H9 (cell line): Measurements from ENCODE around the gene MECP2. TPM values are rescaled to one million over a fixed set of nuclear protein-coding genes. Genes with fewer than 3 reads are reported as not detected.
A peak's percentile ranks its signal among the peaks of the same experiment; 100 is the strongest.

Source experiments
- DNase-seq: peaks from one replicate; pipeline ENCODE4 v3.0.0-alpha.2; 2017
- H2AFZ ChIP-seq: one replicate; pipeline ENCODE4 v1.6.1; 2013; ENCODE audit warnings: mild to moderate bottlenecking, low read length, control low read depth, moderate library complexity
- H2AK5ac ChIP-seq: 2 replicates; pipeline ENCODE4 v1.6.1; 2013; ENCODE audit warnings: low read length, control low read depth, mixed read lengths; ENCODE audit not compliant: insufficient read length
- H2BK120ac ChIP-seq: one replicate; pipeline ENCODE4 v1.6.1; 2013; ENCODE audit warnings: low read depth, mild to moderate bottlenecking, low read length, control low read depth, inconsistent platforms; ENCODE audit not compliant: poor library complexity, severe bottlenecking
- H2BK12ac ChIP-seq: 2 replicates; pipeline ENCODE4 v1.6.1; 2013; ENCODE audit warnings: low read length, control low read depth, mixed read lengths, low read depth; ENCODE audit not compliant: insufficient read length
- H2BK15ac ChIP-seq: 2 replicates; pipeline ENCODE4 v1.6.1; 2013; ENCODE audit warnings: low read depth, low read length, control low read depth
- H2BK20ac ChIP-seq: one replicate; pipeline ENCODE4 v1.6.1; 2013; ENCODE audit warnings: low read depth, mild to moderate bottlenecking, low read length, control low read depth, inconsistent platforms; ENCODE audit not compliant: poor library complexity, severe bottlenecking
- H2BK5ac ChIP-seq: 2 replicates; pipeline ENCODE4 v1.6.1; 2013; ENCODE audit warnings: low read length, control low read depth, mixed read lengths; ENCODE audit not compliant: insufficient read length
- H3K14ac ChIP-seq: 2 replicates; pipeline ENCODE4 v1.6.1; 2013; ENCODE audit warnings: low read length, control low read depth; ENCODE audit not compliant: insufficient read depth
- H3K18ac ChIP-seq: 2 replicates; pipeline ENCODE4 v1.6.1; 2013; ENCODE audit warnings: low read depth, mild to moderate bottlenecking, mixed read lengths, low read length, control low read depth; ENCODE audit not compliant: insufficient read length
- H3K23ac ChIP-seq: 2 replicates; pipeline ENCODE4 v1.6.1; 2013; ENCODE audit warnings: low read length, control low read depth, mixed read lengths, low read depth; ENCODE audit not compliant: insufficient read length
- H3K23me2 ChIP-seq: 2 replicates; pipeline ENCODE4 v1.6.1; 2013; ENCODE audit warnings: low read depth, mild to moderate bottlenecking, mixed read lengths, low read length, control low read depth; ENCODE audit not compliant: insufficient read length, poor library complexity, severe bottlenecking
- H3K27ac ChIP-seq: 2 replicates; pipeline ENCODE4 v1.5.1; 2013; ENCODE audit warnings: low read length, control low read depth, mixed read lengths, low read depth; ENCODE audit not compliant: insufficient read length
- H3K27me3 ChIP-seq: 2 replicates; pipeline ENCODE4 v1.6.1; 2013; ENCODE audit warnings: low read length, control low read depth, inconsistent platforms; ENCODE audit not compliant: insufficient read depth
- H3K4ac ChIP-seq: 2 replicates; pipeline ENCODE4 v1.6.1; 2013; ENCODE audit warnings: low read depth, mild to moderate bottlenecking, control low read depth, inconsistent platforms, low read length, moderate library complexity
- H3K4me1 ChIP-seq: 2 replicates; pipeline ENCODE4 v1.6.1; 2013; ENCODE audit warnings: low read length, control low read depth, inconsistent platforms; ENCODE audit not compliant: insufficient read depth
- H3K4me2 ChIP-seq: 2 replicates; pipeline ENCODE4 v1.6.1; 2013; ENCODE audit warnings: low read length, control low read depth, mixed read lengths; ENCODE audit not compliant: insufficient read length, insufficient read depth
- H3K56ac ChIP-seq: 2 replicates; pipeline ENCODE4 v1.6.1; 2013; ENCODE audit warnings: low read depth, mild to moderate bottlenecking, mixed read lengths, low read length, control low read depth; ENCODE audit not compliant: insufficient read length
- H3K79me1 ChIP-seq: 2 replicates; pipeline ENCODE4 v1.6.1; 2013; ENCODE audit warnings: low read depth, mild to moderate bottlenecking, moderate library complexity, low read length, control low read depth, inconsistent platforms; ENCODE audit not compliant: insufficient read depth, poor library complexity, severe bottlenecking
- H3K79me2 ChIP-seq: 2 replicates; pipeline ENCODE4 v1.6.1; 2013; ENCODE audit warnings: low read length, control low read depth, inconsistent platforms; ENCODE audit not compliant: insufficient read depth
- H3K9ac ChIP-seq: 2 replicates; pipeline ENCODE4 v1.6.1; 2013; ENCODE audit warnings: low read length, control low read depth, mixed read lengths; ENCODE audit not compliant: insufficient read length; ENCODE audit errors: extremely low read depth
- H3K9me3 ChIP-seq: one replicate; pipeline ENCODE4 v1.6.1; 2013; ENCODE audit warnings: low read depth, low read length, inconsistent platforms; ENCODE audit not compliant: control insufficient read depth
- H3T11ph ChIP-seq: one replicate; pipeline ENCODE4 v1.6.1; 2013; ENCODE audit warnings: mild to moderate bottlenecking, low read length, control low read depth, inconsistent platforms
- H4K20me1 ChIP-seq: one replicate; pipeline ENCODE4 v1.6.1; 2013; ENCODE audit not compliant: control insufficient read depth, insufficient read length, insufficient read depth
- H4K5ac ChIP-seq: 2 replicates; pipeline ENCODE4 v1.6.1; 2013; ENCODE audit warnings: low read depth, mild to moderate bottlenecking, mixed read lengths, low read length, control low read depth; ENCODE audit not compliant: insufficient read length
- H4K8ac ChIP-seq: replicated peaks from 2 replicates; pipeline ENCODE4 v1.6.1; 2013; ENCODE audit warnings: low read length, control low read depth, mixed read lengths, low read depth; ENCODE audit not compliant: insufficient read length
- H4K91ac ChIP-seq: 2 replicates; pipeline ENCODE4 v1.6.1; 2013; ENCODE audit warnings: low read depth, mild to moderate bottlenecking, moderate library complexity, mixed read lengths, low read length, control low read depth; ENCODE audit not compliant: insufficient read length
- H3K27ac Mint-ChIP-seq, 3 experiments: 2 replicates in 2 of 3; 3 replicates in 1 of 3; pipeline ENCODE4 v1.8.0; 2020 to 2021; ENCODE audit warnings: mixed read lengths in 3 of 3, mild to moderate bottlenecking in 1 of 3, moderate library complexity in 1 of 3
- H3K27me3 Mint-ChIP-seq: 2 replicates; pipeline ENCODE4 v1.8.0; 2021; ENCODE audit warnings: low read depth, mild to moderate bottlenecking, moderate library complexity, mixed read lengths
- H3K36me3 Mint-ChIP-seq, 3 experiments: 2 replicates in 2 of 3; 3 replicates in 1 of 3; pipeline ENCODE4 v1.8.0; 2020 to 2021; ENCODE audit warnings: low read depth in 3 of 3, mixed read lengths in 3 of 3; ENCODE audit not compliant: insufficient read depth in 1 of 3
- H3K4me1 Mint-ChIP-seq, 2 experiments: 2 replicates each; pipeline ENCODE4 v1.8.0; 2020; ENCODE audit warnings: mixed read lengths in 2 of 2
- H3K4me3 Mint-ChIP-seq, 2 experiments: 2 replicates in 1 of 2; 3 replicates in 1 of 2; pipeline ENCODE4 v1.8.0; 2020 to 2021; ENCODE audit warnings: mild to moderate bottlenecking in 2 of 2, mixed read lengths in 2 of 2, moderate library complexity in 1 of 2
- H3K9me3 Mint-ChIP-seq, 2 experiments: 2 replicates in 1 of 2; 3 replicates in 1 of 2; pipeline ENCODE4 v1.8.0; 2020; ENCODE audit warnings: mild to moderate bottlenecking in 2 of 2, mixed read lengths in 2 of 2, moderate library complexity in 1 of 2
- WGBS: extraction: QIAGEN DNeasy Blood & Tissue Kit; methylation state at CpG from one replicate; pipeline ENCODE4 v1.1.7; 2013; ENCODE audit warnings: missing lambda C conversion rate, low lambda C conversion rate, mixed read lengths; ENCODE audit not compliant: insufficient read length; ENCODE audit errors: extremely low coverage; 5-methylcytosine and 5-hydroxymethylcytosine counted together
- total RNA-seq: library from RNA; stranded (reverse); gene quantifications from 2 replicates; pipeline ENCODE4 v1.2.1, GENCODE V29; 2021
- TF ChIP-seq, protein P1 (sequence below): fragments of 200-600 bp; sonication (generic); conservative IDR thresholded peaks from 3 replicates; pipeline ENCODE4 v1.8.0; 2021; ENCODE audit warnings: antibody characterized with exemption, mild to moderate bottlenecking

Gene MECP2
- total RNA-seq, 1 experiment from 2014 or later = 32.2 TPM

DNA sequence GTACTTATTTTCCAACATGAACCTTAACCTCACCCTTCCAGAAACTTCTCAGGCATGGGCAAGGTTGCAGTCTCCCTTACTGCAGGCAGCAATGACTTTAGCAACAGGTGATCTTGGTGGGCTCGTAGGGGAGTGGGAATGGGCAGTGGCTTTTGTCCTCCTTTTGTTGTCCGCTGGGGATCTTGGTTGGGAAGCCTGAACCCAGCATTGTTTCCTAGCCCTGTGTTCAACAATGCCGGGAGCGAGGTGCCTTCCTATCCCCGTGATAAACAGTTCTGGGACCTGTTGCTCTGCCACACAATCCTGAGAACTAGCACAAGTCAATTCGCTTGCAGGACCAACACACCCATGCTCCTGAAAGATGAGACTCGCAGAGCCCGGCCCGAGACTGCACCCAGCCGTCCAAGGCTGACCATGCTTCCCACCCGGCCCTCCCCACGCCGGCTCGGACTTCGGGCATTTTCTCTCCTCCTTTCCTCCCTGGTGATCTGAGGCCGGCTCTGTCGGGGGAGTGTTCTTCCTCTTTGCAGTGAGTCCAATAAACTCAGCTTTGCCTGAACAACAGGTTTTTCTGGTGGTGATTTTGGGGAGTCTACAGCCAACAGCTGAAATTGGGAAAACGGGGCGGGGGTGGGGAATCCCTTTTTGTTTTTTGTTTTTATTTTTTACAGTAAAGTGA is 98.0 kb downstream of the MECP2 start:
- no peaks in the 10 kb centered on the region for H3K23me2 ChIP-seq

More for the DNA sequence above, 98.0 kb downstream of the MECP2 start:
- Histone ChIP-seq H2BK20ac (no peak overlapping the region), H3K27me3 (no peaks in the 10 kb centered on the region), H4K5ac (no peak overlapping the region), H3K9ac (no peak overlapping the region), H3K23ac (no peak overlapping the region), H2BK15ac (no peak overlapping the region), H3T11ph (no peak overlapping the region), H3K4me2 (no peak overlapping the region), H4K20me1 (no peaks in the 10 kb centered on the region), H2BK5ac (no peak overlapping the region), H2AFZ (no peak overlapping the region), H2BK12ac (no peak overlapping the region), H3K18ac (peak overlapping the region; percentile 18), H3K27ac (no peak overlapping the region), H3K79me1 (no peaks in the 10 kb centered on the region), H2AK5ac (no peak overlapping the region), H4K8ac (no peak overlapping the region), H3K79me2 (no peaks in the 10 kb centered on the region), H3K9me3 (no peaks in the 10 kb centered on the region), H2BK120ac (no peak overlapping the region), H3K4ac (no peak overlapping the region), H4K91ac (no peak overlapping the region), H3K56ac (no peak overlapping the region), H3K14ac (peak overlapping the region; percentile 41), H3K4me1 (no peaks in the 10 kb centered on the region)
- TF ChIP-seq, protein P1, sequence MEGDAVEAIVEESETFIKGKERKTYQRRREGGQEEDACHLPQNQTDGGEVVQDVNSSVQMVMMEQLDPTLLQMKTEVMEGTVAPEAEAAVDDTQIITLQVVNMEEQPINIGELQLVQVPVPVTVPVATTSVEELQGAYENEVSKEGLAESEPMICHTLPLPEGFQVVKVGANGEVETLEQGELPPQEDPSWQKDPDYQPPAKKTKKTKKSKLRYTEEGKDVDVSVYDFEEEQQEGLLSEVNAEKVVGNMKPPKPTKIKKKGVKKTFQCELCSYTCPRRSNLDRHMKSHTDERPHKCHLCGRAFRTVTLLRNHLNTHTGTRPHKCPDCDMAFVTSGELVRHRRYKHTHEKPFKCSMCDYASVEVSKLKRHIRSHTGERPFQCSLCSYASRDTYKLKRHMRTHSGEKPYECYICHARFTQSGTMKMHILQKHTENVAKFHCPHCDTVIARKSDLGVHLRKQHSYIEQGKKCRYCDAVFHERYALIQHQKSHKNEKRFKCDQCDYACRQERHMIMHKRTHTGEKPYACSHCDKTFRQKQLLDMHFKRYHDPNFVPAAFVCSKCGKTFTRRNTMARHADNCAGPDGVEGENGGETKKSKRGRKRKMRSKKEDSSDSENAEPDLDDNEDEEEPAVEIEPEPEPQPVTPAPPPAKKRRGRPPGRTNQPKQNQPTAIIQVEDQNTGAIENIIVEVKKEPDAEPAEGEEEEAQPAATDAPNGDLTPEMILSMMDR = no peak
- no CpG with 5 or more reads among the region's 19 CpGs for WGBS
- peaks cover 10 to 15% of the 10 kb centered on the region in 2 experiments; a peak in 3 of 4 replicates for H3K4me1 Mint-ChIP-seq
- peak overlapping the region; percentile 28 to 76 (median 70); a peak in 4 of 7 replicates for H3K27ac Mint-ChIP-seq
- H3K36me3 Mint-ChIP-seq = peaks cover 1 to 15% (median 13%) of the 10 kb centered on the region in 3 experiments
- peaks cover 72 to 78% of the 10 kb centered on the region in 2 experiments for H3K9me3 Mint-ChIP-seq
- no peak overlapping the region for H3K4me3 Mint-ChIP-seq
- no peak for DNase-seq
- peaks cover 2% of the 10 kb centered on the region; the same call in 1 of the 2 replicates for H3K27me3 Mint-ChIP-seq
